ENCODE results near the gene GARIN5B. TPM values are rescaled to one million over a fixed set of nuclear protein-coding genes. Genes with fewer than 3 reads are reported as not detected.

GARIN5B gene
- total and polyA plus RNA-seq, 2 of the 13 experiments (the other 11 are each of a cell fraction or from before 2014, with no cell fraction given): not detected

DNA sequence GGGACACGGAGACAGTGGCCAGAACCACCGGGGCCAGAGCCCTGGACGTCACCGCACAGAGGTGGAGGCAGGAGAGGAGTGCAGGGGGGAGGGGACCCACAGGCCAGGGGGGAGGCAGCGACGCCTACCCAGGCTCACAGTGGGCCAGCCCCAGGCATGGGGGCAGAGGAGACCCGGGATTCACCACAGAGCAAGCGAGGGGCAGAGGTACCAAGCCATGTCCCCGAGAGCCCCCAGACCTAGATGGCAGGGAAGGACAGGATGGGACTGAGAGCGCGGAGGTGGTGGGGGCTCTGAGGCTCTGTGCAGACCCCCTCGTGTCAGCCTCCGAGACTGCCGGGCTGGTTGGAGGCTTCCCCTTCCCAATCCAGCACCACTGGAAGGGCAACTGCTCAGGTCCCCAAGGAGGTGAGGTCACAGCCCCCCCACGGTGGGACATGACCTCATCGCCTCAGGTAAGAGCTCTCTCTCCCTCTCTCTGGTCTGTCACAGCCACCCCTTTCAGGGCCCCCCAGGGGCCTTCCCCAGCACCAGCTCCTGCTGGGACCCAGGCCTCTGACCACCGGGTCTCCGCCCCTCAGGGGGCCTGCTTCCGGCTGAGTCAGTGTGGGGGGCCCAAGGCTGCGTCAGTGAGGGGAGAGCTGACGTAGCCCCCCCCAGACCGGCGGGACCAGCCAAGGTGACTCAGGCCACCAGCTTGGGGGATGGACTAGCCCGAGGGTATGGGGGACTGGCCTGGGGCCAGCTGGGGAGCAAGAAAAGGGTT lies 9.4 kb upstream of the GARIN5B start (continued):
- TF ChIP-seq, protein P1, sequence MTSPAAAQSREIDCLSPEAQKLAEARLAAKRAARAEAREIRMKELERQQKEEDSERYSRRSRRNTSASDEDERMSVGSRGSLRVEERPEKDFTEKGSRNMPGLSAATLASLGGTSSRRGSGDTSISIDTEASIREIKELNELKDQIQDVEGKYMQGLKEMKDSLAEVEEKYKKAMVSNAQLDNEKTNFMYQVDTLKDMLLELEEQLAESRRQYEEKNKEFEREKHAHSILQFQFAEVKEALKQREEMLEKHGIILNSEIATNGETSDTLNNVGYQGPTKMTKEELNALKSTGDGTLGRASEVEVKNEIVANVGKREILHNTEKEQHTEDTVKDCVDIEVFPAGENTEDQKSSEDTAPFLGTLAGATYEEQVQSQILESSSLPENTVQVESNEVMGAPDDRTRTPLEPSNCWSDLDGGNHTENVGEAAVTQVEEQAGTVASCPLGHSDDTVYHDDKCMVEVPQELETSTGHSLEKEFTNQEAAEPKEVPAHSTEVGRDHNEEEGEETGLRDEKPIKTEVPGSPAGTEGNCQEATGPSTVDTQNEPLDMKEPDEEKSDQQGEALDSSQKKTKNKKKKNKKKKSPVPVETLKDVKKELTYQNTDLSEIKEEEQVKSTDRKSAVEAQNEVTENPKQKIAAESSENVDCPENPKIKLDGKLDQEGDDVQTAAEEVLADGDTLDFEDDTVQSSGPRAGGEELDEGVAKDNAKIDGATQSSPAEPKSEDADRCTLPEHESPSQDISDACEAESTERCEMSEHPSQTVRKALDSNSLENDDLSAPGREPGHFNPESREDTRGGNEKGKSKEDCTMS (CRISPR knock-in tag; conservative IDR thresholded peaks at IDR 0.05): no peak
- TF ChIP-seq FOSL2 (CRISPR knock-in tag; IDR thresholded peaks at IDR 0.05) (peak; percentile 90), ZBTB7B (CRISPR knock-in tag; IDR thresholded peaks at IDR 0.05) (0 out of 2 replicates have a peak, but pooled peaks have one; percentile 54), POLR2G (IDR thresholded peaks at IDR 0.05; ENCODE audit: low read depth, low read length) (no peak), RFXAP (CRISPR knock-in tag; IDR thresholded peaks at IDR 0.05; ENCODE audit: borderline replicate concordance) (no peak), GABPB1 (CRISPR knock-in tag; IDR thresholded peaks at IDR 0.05) (peak; percentile 78), MAFK (conservative IDR thresholded peaks at IDR 0.05 in 1 of 2, IDR thresholded peaks at IDR 0.05 in 1 of 2; ENCODE audit: low read length in 2 of 2) (no peak), SATB2 (CRISPR knock-in tag; IDR thresholded peaks at IDR 0.05) (no peak), RORA (CRISPR knock-in tag; IDR thresholded peaks at IDR 0.05) (no peak)
- TF ChIP-seq, protein P2, sequence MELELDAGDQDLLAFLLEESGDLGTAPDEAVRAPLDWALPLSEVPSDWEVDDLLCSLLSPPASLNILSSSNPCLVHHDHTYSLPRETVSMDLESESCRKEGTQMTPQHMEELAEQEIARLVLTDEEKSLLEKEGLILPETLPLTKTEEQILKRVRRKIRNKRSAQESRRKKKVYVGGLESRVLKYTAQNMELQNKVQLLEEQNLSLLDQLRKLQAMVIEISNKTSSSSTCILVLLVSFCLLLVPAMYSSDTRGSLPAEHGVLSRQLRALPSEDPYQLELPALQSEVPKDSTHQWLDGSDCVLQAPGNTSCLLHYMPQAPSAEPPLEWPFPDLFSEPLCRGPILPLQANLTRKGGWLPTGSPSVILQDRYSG (CRISPR knock-in tag; IDR thresholded peaks at IDR 0.05): no peak
- TF ChIP-seq, protein P3, sequence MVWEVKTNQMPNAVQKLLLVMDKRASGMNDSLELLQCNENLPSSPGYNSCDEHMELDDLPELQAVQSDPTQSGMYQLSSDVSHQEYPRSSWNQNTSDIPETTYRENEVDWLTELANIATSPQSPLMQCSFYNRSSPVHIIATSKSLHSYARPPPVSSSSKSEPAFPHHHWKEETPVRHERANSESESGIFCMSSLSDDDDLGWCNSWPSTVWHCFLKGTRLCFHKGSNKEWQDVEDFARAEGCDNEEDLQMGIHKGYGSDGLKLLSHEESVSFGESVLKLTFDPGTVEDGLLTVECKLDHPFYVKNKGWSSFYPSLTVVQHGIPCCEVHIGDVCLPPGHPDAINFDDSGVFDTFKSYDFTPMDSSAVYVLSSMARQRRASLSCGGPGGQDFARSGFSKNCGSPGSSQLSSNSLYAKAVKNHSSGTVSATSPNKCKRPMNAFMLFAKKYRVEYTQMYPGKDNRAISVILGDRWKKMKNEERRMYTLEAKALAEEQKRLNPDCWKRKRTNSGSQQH (CRISPR knock-in tag; IDR thresholded peaks at IDR 0.05; ENCODE audit: low read depth): no peak
- TF ChIP-seq, protein P4, sequence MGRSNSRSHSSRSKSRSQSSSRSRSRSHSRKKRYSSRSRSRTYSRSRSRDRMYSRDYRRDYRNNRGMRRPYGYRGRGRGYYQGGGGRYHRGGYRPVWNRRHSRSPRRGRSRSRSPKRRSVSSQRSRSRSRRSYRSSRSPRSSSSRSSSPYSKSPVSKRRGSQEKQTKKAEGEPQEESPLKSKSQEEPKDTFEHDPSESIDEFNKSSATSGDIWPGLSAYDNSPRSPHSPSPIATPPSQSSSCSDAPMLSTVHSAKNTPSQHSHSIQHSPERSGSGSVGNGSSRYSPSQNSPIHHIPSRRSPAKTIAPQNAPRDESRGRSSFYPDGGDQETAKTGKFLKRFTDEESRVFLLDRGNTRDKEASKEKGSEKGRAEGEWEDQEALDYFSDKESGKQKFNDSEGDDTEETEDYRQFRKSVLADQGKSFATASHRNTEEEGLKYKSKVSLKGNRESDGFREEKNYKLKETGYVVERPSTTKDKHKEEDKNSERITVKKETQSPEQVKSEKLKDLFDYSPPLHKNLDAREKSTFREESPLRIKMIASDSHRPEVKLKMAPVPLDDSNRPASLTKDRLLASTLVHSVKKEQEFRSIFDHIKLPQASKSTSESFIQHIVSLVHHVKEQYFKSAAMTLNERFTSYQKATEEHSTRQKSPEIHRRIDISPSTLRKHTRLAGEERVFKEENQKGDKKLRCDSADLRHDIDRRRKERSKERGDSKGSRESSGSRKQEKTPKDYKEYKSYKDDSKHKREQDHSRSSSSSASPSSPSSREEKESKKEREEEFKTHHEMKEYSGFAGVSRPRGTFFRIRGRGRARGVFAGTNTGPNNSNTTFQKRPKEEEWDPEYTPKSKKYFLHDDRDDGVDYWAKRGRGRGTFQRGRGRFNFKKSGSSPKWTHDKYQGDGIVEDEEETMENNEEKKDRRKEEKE (IDR thresholded peaks at IDR 0.05): no peak
- TF ChIP-seq, protein P5, sequence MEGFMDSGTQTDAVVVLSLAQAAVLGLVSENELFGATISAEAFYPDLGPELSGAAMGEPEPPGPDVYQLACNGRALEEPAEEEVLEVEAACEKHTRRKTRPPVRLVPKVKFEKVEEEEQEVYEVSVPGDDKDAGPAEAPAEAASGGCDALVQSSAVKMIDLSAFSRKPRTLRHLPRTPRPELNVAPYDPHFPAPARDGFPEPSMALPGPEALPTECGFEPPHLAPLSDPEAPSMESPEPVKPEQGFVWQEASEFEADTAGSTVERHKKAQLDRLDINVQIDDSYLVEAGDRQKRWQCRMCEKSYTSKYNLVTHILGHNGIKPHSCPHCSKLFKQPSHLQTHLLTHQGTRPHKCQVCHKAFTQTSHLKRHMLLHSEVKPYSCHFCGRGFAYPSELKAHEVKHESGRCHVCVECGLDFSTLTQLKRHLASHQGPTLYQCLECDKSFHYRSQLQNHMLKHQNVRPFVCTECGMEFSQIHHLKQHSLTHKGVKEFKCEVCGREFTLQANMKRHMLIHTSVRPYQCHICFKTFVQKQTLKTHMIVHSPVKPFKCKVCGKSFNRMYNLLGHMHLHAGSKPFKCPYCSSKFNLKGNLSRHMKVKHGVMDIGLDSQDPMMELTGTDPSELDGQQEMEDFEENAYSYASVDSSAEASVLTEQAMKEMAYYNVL (CRISPR knock-in tag; IDR thresholded peaks at IDR 0.05; ENCODE audit: borderline replicate concordance): no peak
- TF ChIP-seq, protein P6, sequence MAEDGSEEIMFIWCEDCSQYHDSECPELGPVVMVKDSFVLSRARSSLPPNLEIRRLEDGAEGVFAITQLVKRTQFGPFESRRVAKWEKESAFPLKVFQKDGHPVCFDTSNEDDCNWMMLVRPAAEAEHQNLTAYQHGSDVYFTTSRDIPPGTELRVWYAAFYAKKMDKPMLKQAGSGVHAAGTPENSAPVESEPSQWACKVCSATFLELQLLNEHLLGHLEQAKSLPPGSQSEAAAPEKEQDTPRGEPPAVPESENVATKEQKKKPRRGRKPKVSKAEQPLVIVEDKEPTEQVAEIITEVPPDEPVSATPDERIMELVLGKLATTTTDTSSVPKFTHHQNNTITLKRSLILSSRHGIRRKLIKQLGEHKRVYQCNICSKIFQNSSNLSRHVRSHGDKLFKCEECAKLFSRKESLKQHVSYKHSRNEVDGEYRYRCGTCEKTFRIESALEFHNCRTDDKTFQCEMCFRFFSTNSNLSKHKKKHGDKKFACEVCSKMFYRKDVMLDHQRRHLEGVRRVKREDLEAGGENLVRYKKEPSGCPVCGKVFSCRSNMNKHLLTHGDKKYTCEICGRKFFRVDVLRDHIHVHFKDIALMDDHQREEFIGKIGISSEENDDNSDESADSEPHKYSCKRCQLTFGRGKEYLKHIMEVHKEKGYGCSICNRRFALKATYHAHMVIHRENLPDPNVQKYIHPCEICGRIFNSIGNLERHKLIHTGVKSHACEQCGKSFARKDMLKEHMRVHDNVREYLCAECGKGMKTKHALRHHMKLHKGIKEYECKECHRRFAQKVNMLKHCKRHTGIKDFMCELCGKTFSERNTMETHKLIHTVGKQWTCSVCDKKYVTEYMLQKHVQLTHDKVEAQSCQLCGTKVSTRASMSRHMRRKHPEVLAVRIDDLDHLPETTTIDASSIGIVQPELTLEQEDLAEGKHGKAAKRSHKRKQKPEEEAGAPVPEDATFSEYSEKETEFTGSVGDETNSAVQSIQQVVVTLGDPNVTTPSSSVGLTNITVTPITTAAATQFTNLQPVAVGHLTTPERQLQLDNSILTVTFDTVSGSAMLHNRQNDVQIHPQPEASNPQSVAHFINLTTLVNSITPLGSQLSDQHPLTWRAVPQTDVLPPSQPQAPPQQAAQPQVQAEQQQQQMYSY (CRISPR knock-in tag; IDR thresholded peaks at IDR 0.05): no peak
